HepG2 (cell line): ENCODE data around the gene ASCL3.

Source experiments
- POLR2A ChIP-seq, 2 experiments: IDR thresholded peaks; 2 replicates each; pipeline ENCODE4 v1.6.1; 2011; ENCODE audit warnings: low read depth in 2 of 2, low read length in 2 of 2, mild to moderate bottlenecking in 1 of 2, moderate library complexity in 1 of 2; ENCODE audit not compliant: insufficient read depth in 1 of 2
- ZBTB1 ChIP-seq: sonication (generic); formaldehyde crosslinking; IDR thresholded peaks from 2 replicates; pipeline ENCODE4 v1.4.0; 2020; ENCODE audit warnings: missing genetic modification reagents, borderline replicate concordance
- ZNF337 ChIP-seq: sonication (generic); formaldehyde crosslinking; IDR thresholded peaks from 2 replicates; pipeline ENCODE4 v1.5.1; 2020; ENCODE audit warnings: missing genetic modification reagents, low read depth, mild to moderate bottlenecking, borderline replicate concordance
- TF ChIP-seq, protein P1 (sequence below): IDR thresholded peaks from 2 replicates; pipeline ENCODE4 v1.6.1; 2012; ENCODE audit warnings: inconsistent platforms
- TF ChIP-seq, protein P2 (sequence below): sonication (generic); formaldehyde crosslinking; IDR thresholded peaks from 2 replicates; pipeline ENCODE4 v1.5.0; 2020; ENCODE audit warnings: mild to moderate bottlenecking, missing genetic modification reagents, moderate library complexity

DNA sequence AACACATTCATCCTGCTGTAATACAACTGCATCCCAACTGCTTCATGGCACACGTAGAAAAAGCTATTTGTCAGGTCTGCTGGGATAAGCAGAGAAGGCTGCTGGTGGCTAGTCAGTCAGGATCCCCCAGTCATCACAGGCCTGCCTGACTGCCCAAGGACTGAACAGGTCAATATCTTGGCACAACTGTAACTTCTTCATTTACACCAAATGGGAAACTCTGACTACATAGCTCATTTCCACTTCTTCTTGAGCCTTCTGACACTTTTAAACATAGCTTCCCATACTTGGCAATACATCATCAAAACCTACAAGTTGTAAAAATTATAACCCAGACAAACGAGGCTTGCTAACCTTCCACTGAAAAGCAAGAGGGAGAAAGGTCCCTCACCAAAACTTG, 18.6 kb upstream of the ASCL3 start:
- no peak for TF ChIP-seq ZNF337 (CRISPR knock-in tag)
- TF ChIP-seq, protein P1, sequence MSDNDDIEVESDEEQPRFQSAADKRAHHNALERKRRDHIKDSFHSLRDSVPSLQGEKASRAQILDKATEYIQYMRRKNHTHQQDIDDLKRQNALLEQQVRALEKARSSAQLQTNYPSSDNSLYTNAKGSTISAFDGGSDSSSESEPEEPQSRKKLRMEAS = no peak
- TF ChIP-seq ZBTB1 (CRISPR knock-in tag) = no peak
- TF ChIP-seq, protein P2, sequence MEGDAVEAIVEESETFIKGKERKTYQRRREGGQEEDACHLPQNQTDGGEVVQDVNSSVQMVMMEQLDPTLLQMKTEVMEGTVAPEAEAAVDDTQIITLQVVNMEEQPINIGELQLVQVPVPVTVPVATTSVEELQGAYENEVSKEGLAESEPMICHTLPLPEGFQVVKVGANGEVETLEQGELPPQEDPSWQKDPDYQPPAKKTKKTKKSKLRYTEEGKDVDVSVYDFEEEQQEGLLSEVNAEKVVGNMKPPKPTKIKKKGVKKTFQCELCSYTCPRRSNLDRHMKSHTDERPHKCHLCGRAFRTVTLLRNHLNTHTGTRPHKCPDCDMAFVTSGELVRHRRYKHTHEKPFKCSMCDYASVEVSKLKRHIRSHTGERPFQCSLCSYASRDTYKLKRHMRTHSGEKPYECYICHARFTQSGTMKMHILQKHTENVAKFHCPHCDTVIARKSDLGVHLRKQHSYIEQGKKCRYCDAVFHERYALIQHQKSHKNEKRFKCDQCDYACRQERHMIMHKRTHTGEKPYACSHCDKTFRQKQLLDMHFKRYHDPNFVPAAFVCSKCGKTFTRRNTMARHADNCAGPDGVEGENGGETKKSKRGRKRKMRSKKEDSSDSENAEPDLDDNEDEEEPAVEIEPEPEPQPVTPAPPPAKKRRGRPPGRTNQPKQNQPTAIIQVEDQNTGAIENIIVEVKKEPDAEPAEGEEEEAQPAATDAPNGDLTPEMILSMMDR (CRISPR knock-in tag) = no peak
- TF ChIP-seq POLR2A (IDR thresholded peaks at IDR 0.05; ENCODE audit: insufficient read depth in 1 of 2, low read depth in 2 of 2, low read length in 2 of 2) = no peak
